Tibial artery (tissue), 4 donors: ENCODE measurements around the gene GMCL2.

Source experiments
- DNase-seq, 2 donors: peaks; one replicate each; pipeline ENCODE4 v3.0.0-alpha.2; 2019
- H3K27ac ChIP-seq, 2 donors: fragments of 200-600 bp; sonication (generic) in 1 of 2; 1 replicate in 1 of 2; 2 replicates in 1 of 2; pipeline ENCODE4 v1.5.1; 2018 to 2019; ENCODE audit warnings: mild to moderate bottlenecking in 1 of 2
- H3K27me3 ChIP-seq, 2 donors: fragments of 200-600 bp; sonication (generic) in 1 of 2; one replicate each; pipeline versions ENCODE4 v1.5.1 to v1.6.0; 2016 to 2019
- H3K36me3 ChIP-seq, 3 donors: fragments of 200-600 bp; sonication (generic) in 2 of 3; one replicate each; pipeline ENCODE4 v1.5.1; 2016 to 2019; ENCODE audit warnings: mild to moderate bottlenecking in 2 of 3
- H3K4me1 ChIP-seq, 4 donors: fragments of 200-600 bp; sonication (generic) in 2 of 4; 1 replicate in 3 of 4; 2 replicates in 1 of 4; pipeline ENCODE4 v1.5.1; 2016 to 2019
- H3K4me3 ChIP-seq, 2 donors: fragments of 200-600 bp; sonication (generic) in 1 of 2; 1 replicate in 1 of 2; 2 replicates in 1 of 2; pipeline ENCODE4 v1.5.1; 2018 to 2019; ENCODE audit warnings: mild to moderate bottlenecking in 2 of 2
- H3K9me3 ChIP-seq, 3 donors: fragments of 200-600 bp; sonication (generic) in 1 of 3; one replicate each; pipeline ENCODE4 v1.5.1; 2016 to 2019
- CTCF ChIP-seq, 2 experiments: fragments of 200-600 bp in 1 of 2; fragments of 450-650 bp in 1 of 2; IDR thresholded peaks; one replicate each; pipeline ENCODE4 v1.5.1; 2017 to 2019; ENCODE audit warnings: antibody characterized with exemption in 2 of 2, mild to moderate bottlenecking in 1 of 2, moderate library complexity in 1 of 2
- intact Hi-C: fragments of 100-400 bp; cut with DNase I; formaldehyde crosslinking; loops from one replicate; pipeline ENCODE4 v1.15.0; 2023; ENCODE audit warnings: low total_unique reads

GMCL2 gene

GRCh38 chr5:178194026-178194425, 6.9 kb upstream of the GMCL2 start:
- no peak for TF ChIP-seq CTCF (IDR thresholded peaks at IDR 0.05)

DNA sequence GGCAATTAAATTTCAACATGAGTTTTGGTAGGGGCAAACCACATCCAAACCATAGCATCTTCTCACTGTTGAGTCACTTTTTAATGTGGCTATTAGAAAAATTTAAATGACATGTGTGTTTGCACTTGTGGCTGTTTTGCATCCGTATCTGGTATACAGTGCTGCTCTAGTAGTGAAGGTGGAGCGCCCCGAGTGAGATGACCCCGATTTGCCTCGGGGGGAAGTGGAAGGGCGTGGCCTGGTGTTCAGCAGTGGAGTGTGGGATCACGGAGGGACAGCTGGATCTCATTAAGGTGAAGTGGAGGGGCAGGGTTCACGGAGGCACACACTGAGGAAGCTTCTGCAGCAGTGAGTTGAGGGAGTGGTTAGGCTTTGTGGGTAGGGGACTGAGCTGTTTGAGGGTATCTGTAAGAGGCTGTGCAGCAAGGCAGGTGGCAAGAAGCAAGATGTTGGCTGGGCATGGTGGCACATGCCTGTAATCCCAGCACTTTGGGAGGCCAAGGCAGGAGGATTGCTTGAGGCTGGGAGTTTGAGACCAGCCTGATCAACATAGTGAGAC, 6.2 kb upstream of the GMCL2 start:
- H3K4me1 ChIP-seq = no peaks in the 10 kb centered on the region
- H3K36me3 ChIP-seq = no peaks in the 10 kb centered on the region
- H3K27me3 ChIP-seq = peaks cover 0 to 30% of the 10 kb centered on the region in 2 donors
- H3K9me3 ChIP-seq = no peaks in the 10 kb centered on the region
- no peak overlapping the region for H3K27ac ChIP-seq
- no peak overlapping the region for H3K4me3 ChIP-seq
- intact Hi-C loops = no loop called here
- no peak for DNase-seq
- no peak for TF ChIP-seq CTCF (IDR thresholded peaks at IDR 0.05)

More at GRCh38 chr5:178194026-178194425, 6.9 kb upstream of the GMCL2 start:
- DNase-seq = peak in 1 of 2 donors; percentile 64
- H3K4me1 ChIP-seq = no peaks in the 10 kb centered on the region
- no peaks in the 10 kb centered on the region for H3K36me3 ChIP-seq
- H3K9me3 ChIP-seq = no peaks in the 10 kb centered on the region
- peaks cover 0 to 24% of the 10 kb centered on the region in 2 donors for H3K27me3 ChIP-seq
- no peak overlapping the region for H3K4me3 ChIP-seq
- no peak overlapping the region for H3K27ac ChIP-seq
- intact Hi-C loops = no loop called here

- DNase-seq = no peak
- Histone ChIP-seq H3K27ac (no peak overlapping the region), H3K36me3 (no peaks in the 10 kb centered on the region), H3K4me1 (no peaks in the 10 kb centered on the region), H3K9me3 (no peaks in the 10 kb centered on the region), H3K27me3 (peaks cover 0 to 33% of the 10 kb centered on the region in 2 donors), H3K4me3 (no peak overlapping the region)
- intact Hi-C loops = no loop called here
- no peak for TF ChIP-seq CTCF (IDR thresholded peaks at IDR 0.05)
Measured at GRCh38 chr5:178192787-178193186, 5.6 kb upstream of the GMCL2 start.

- Histone ChIP-seq H3K27ac (no peak overlapping the region), H3K36me3 (no peaks in the 10 kb centered on the region), H3K9me3 (no peaks in the 10 kb centered on the region), H3K4me3 (no peak overlapping the region), H3K27me3 (peaks cover 0 to 33% of the 10 kb centered on the region in 2 donors), H3K4me1 (no peaks in the 10 kb centered on the region)
- intact Hi-C loops = no loop called here
- TF ChIP-seq CTCF (IDR thresholded peaks at IDR 0.05) = no peak
- no peak for DNase-seq
Measured at GRCh38 chr5:178192244-178192643, 5.1 kb upstream of the GMCL2 start.

GRCh38 chr5:178191661-178192060, 4.5 kb upstream of the GMCL2 start:
- no peak for TF ChIP-seq CTCF (IDR thresholded peaks at IDR 0.05)
- no peak for DNase-seq
- H3K4me1 ChIP-seq = no peaks in the 10 kb centered on the region
- no peak overlapping the region for H3K27ac ChIP-seq
- H3K4me3 ChIP-seq = no peak overlapping the region
- peaks cover 0 to 33% of the 10 kb centered on the region in 2 donors for H3K27me3 ChIP-seq
- intact Hi-C loops = no loop called here
- no peaks in the 10 kb centered on the region for H3K9me3 ChIP-seq
- H3K36me3 ChIP-seq = no peaks in the 10 kb centered on the region

GRCh38 chr5:178189433-178189832, 2.3 kb upstream of the GMCL2 start:
- intact Hi-C loops = no loop called here
- TF ChIP-seq CTCF (IDR thresholded peaks at IDR 0.05) = no peak
- Histone ChIP-seq H3K4me3 (no peak overlapping the region), H3K36me3 (no peaks in the 10 kb centered on the region), H3K4me1 (no peaks in the 10 kb centered on the region), H3K27me3 (peaks cover 0 to 26% of the 10 kb centered on the region in 2 donors), H3K9me3 (no peaks in the 10 kb centered on the region), H3K27ac (no peak overlapping the region)
- DNase-seq = no peak
